Fibroblast of pulmonary artery (primary cell): ENCODE data around the gene VIT.

ENCODE experiments used
- DNase-seq: peaks from one replicate; pipeline ENCODE4 v3.0.0-alpha.2; 2010; ENCODE audit warnings: low read depth
- H3K4me3 ChIP-seq: replicated peaks from 2 replicates; pipeline ENCODE4 v1.5.1; 2011; ENCODE audit warnings: low read depth, mild to moderate bottlenecking, control low read depth, low read length, moderate library complexity
- CTCF ChIP-seq: IDR thresholded peaks from 2 replicates; pipeline ENCODE4 v1.5.1; 2011; ENCODE audit warnings: mild to moderate bottlenecking, control low read depth, low read length, inconsistent platforms; ENCODE audit errors: missing control alignments

The VIT gene

GRCh38 chr2:36740061-36740460 is 43.6 kb downstream of the VIT start:
- no peak for TF ChIP-seq CTCF
- no peak for DNase-seq
- H3K4me3 ChIP-seq, result no peak overlapping the region

- DNase-seq, result no peak
- no peak overlapping the region for H3K4me3 ChIP-seq
- no peak for TF ChIP-seq CTCF
Observed at GRCh38 chr2:36741188-36741837, 44.8 kb downstream of the VIT start.

- H3K4me3 ChIP-seq, result no peak overlapping the region
- DNase-seq, result no peak
- TF ChIP-seq CTCF, result no peak
Observed at GRCh38 chr2:36743954-36744353, 47.4 kb downstream of the VIT start.

- no peak for TF ChIP-seq CTCF
- H3K4me3 ChIP-seq, result no peak overlapping the region
- DNase-seq, result peak; percentile 3
Observed at GRCh38 chr2:36748166-36748565, 51.7 kb downstream of the VIT start.

- no peak overlapping the region for H3K4me3 ChIP-seq
- DNase-seq, result no peak
- TF ChIP-seq CTCF, result no peak
Observed at GRCh38 chr2:36750101-36750500, 53.6 kb downstream of the VIT start.

- no peak overlapping the region for H3K4me3 ChIP-seq
- DNase-seq, result peak; percentile 3
- TF ChIP-seq CTCF, result no peak
Observed at GRCh38 chr2:36753706-36754221, 57.3 kb downstream of the VIT start.

GRCh38 chr2:36754578-36754977 is 58.1 kb downstream of the VIT start:
- DNase-seq, result no peak
- H3K4me3 ChIP-seq, result no peak overlapping the region
- no peak for TF ChIP-seq CTCF
